Transverse colon (tissue), 4 donors: Measurements from ENCODE around the gene ZNF708.
"Not testable (repeated sequence)": the region's sequence is repeated elsewhere in the genome, so short reads cannot be mapped to it uniquely, and the experiment has no call there.

ENCODE experiments used
- CTCF ChIP-seq, 5 experiments: fragments of 200-600 bp in 3 of 5; fragments of 450-650 bp in 2 of 5; sonication (generic) in 3 of 5; IDR thresholded peaks; 1 replicate in 2 of 5; 2 replicates in 3 of 5; pipeline ENCODE4 v1.5.1; 2016 to 2017; ENCODE audit warnings: antibody characterized with exemption in 5 of 5, inconsistent platforms in 3 of 5, mild to moderate bottlenecking in 2 of 5, moderate library complexity in 1 of 5
- EP300 ChIP-seq: sonication (generic); formaldehyde crosslinking; IDR thresholded peaks from one replicate; pipeline ENCODE4 v1.6.1; 2017; ENCODE audit warnings: antibody characterized with exemption, low read depth
- POLR2A ChIP-seq: fragments of 450-650 bp; IDR thresholded peaks from one replicate; pipeline ENCODE4 v1.6.1; 2016; ENCODE audit warnings: antibody characterized with exemption, mild to moderate bottlenecking, moderate library complexity
- POLR2AphosphoS5 ChIP-seq, 3 donors: sonication (generic); formaldehyde crosslinking; IDR thresholded peaks; one replicate each; pipeline ENCODE4 v1.6.1; 2016; ENCODE audit warnings: antibody characterized with exemption in 3 of 3

DNA sequence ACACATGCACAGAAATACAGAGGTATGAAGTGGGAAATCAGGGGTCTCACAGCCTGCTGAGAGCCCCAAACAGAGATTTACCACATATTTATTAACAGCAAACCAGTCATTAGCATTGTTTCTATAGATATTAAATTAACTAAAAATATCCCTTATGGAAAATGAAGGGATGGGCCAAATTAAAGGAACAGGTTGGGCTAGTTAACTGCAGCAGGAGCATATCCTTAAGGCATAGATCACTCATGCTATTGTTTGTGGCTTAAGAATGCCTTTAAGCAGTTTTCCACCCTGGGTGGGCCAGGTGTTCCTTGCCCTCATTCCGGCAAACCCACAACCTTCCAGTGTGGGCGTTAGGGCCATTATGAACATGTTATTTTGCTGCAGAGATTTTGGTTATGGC is 15.6 kb upstream of the ZNF708 start:
- TF ChIP-seq CTCF (IDR thresholded peaks at IDR 0.05); POLR2A; POLR2AphosphoS5 (IDR thresholded peaks at IDR 0.05); EP300: not testable (repeated sequence)
